HepG2 (cell line): ENCODE measurements around the gene CHRM3. TPM values are rescaled to one million over a fixed set of nuclear protein-coding genes. Genes with fewer than 3 reads are reported as not detected.

ENCODE experiments used
- ATAC-seq: fragments of 200-7000 bp; cut with Tn5 transposase; 3 replicates; pipeline ENCODE4 v1.9.1; 2020; ENCODE audit warnings: mild to moderate bottlenecking, moderate library complexity
- BruUV-seq: library from RNA; stranded (reverse); fragments of 400-500 nt; replicated peaks from 2 replicates; lab custom pipeline; 2021; lab: Mats Ljungman, UMichigan
- CTCF ChIA-PET: fragments of 300-600 bp; formaldehyde crosslinking; extraction: SDS; loops from one replicate; lab custom pipeline; 2021; ENCODE audit warnings: low total read pairs, inconsistent platforms, low intra/inter-chr PET ratio; lab: Yijun Ruan, JAX
- POLR2A ChIA-PET: fragments of 350-600 bp; sonication (Branson Sonifier 250); formaldehyde crosslinking; loops from one replicate; lab custom pipeline; 2020; ENCODE audit warnings: antibody characterized with exemption, inconsistent platforms; lab: Yijun Ruan, JAX
- DNase-seq: peaks from one replicate; pipeline ENCODE4 v3.0.0-alpha.2; 2015; ENCODE audit warnings: low spot score
- FAIRE-seq: peaks from 3 replicates; lab custom pipeline; 2011; peaks lifted over from hg19 to GRCh38; lab: Jason Lieb, UNC
- H2AFZ ChIP-seq: one replicate; pipeline ENCODE4 v1.6.1; 2011; ENCODE audit warnings: low read length, inconsistent platforms
- H3K27ac ChIP-seq: fragments of 300-600 bp; 3 replicates; pipeline ENCODE4 v1.8.0; 2011; ENCODE audit warnings: mixed run types, mild to moderate bottlenecking, mixed read lengths, low read length, inconsistent platforms; ENCODE audit not compliant: insufficient read depth; ENCODE audit errors: extremely low read length
- H3K27me3 ChIP-seq, 2 experiments: fragments of 200-600 bp in 1 of 2; 2 replicates in 1 of 2; 3 replicates in 1 of 2; pipeline versions ENCODE4 v1.6.0 to v1.8.0; 2011; ENCODE audit warnings: low read length in 2 of 2, mild to moderate bottlenecking in 2 of 2, moderate library complexity in 2 of 2, inconsistent platforms in 1 of 2; ENCODE audit not compliant: insufficient read depth in 2 of 2, control insufficient read depth in 1 of 2
- H3K36me3 ChIP-seq, 2 experiments: fragments of 200-600 bp in 1 of 2; replicated peaks in 1 of 2; 2 replicates in 1 of 2; 3 replicates in 1 of 2; pipeline versions ENCODE4 v1.5.1 to v1.8.0; 2011; ENCODE audit warnings: low read length in 2 of 2, inconsistent platforms in 1 of 2; ENCODE audit not compliant: insufficient read depth in 2 of 2, control insufficient read depth in 1 of 2
- H3K4me1 ChIP-seq: 2 replicates; pipeline ENCODE4 v1.5.1; 2012; ENCODE audit warnings: low read length, inconsistent platforms; ENCODE audit not compliant: insufficient read depth
- H3K4me2 ChIP-seq: 2 replicates; pipeline ENCODE4 v1.6.0; 2011; ENCODE audit warnings: low read depth, low read length, inconsistent platforms
- H3K4me3 ChIP-seq, 3 experiments: fragments of 200-600 bp in 1 of 3; sonication (generic), shearing (Covaris generic) in 1 of 3; replicated peaks in 1 of 3; 2 replicates each; pipeline ENCODE4 v1.5.1; 2011 to 2016; ENCODE audit warnings: low read length in 3 of 3, inconsistent platforms in 2 of 3, low read depth in 2 of 3, mild to moderate bottlenecking in 2 of 3, control low read depth in 1 of 3, mixed read lengths in 1 of 3; ENCODE audit not compliant: insufficient read depth in 1 of 3
- H3K79me2 ChIP-seq: one replicate; pipeline ENCODE4 v1.6.1; 2011; ENCODE audit warnings: low read length, inconsistent platforms; ENCODE audit not compliant: insufficient read depth
- H3K9ac ChIP-seq: 2 replicates; pipeline ENCODE4 v1.6.0; 2011; ENCODE audit warnings: mild to moderate bottlenecking, low read depth, low read length, inconsistent platforms; ENCODE audit not compliant: insufficient read depth
- H3K9me3 ChIP-seq: 2 replicates; pipeline ENCODE4 v1.5.1; 2012; ENCODE audit warnings: mild to moderate bottlenecking, low read length
- H4K20me1 ChIP-seq: 2 replicates; pipeline ENCODE4 v1.6.0; 2011; ENCODE audit warnings: inconsistent platforms, mild to moderate bottlenecking, low read length, moderate library complexity; ENCODE audit not compliant: insufficient read depth
- DPF2 ChIP-seq: sonication (generic); formaldehyde crosslinking; IDR thresholded peaks from 2 replicates; pipeline ENCODE4 v1.4.0; 2020; ENCODE audit warnings: mild to moderate bottlenecking, low read depth, missing genetic modification reagents, borderline replicate concordance
- HOXD1 ChIP-seq: sonication (generic); formaldehyde crosslinking; IDR thresholded peaks from 2 replicates; pipeline ENCODE4 v1.5.0; 2020; ENCODE audit warnings: missing genetic modification reagents
- SALL2 ChIP-seq: sonication (generic); formaldehyde crosslinking; IDR thresholded peaks from 2 replicates; pipeline ENCODE4 v1.8.1; 2023; ENCODE audit warnings: mild to moderate bottlenecking, missing genetic modification reagents, inconsistent platforms
- SP5 ChIP-seq: IDR thresholded peaks from 2 replicates; pipeline ENCODE4 v1.6.1; 2016; ENCODE audit warnings: low read depth, borderline replicate concordance
- TOE1 ChIP-seq: sonication (generic); formaldehyde crosslinking; IDR thresholded peaks from 2 replicates; pipeline ENCODE4 v1.4.0; 2020; ENCODE audit warnings: mild to moderate bottlenecking, missing genetic modification reagents
- ZFP1 ChIP-seq: IDR thresholded peaks from 2 replicates; pipeline ENCODE4 v1.6.1; 2016
- ZNF143 ChIP-seq: sonication (generic); formaldehyde crosslinking; IDR thresholded peaks from 2 replicates; pipeline ENCODE4 v1.4.0; 2020; ENCODE audit warnings: missing genetic modification reagents
- ZNF547 ChIP-seq: sonication (generic); formaldehyde crosslinking; IDR thresholded peaks from 2 replicates; pipeline ENCODE4 v1.5.1; 2020; ENCODE audit warnings: mild to moderate bottlenecking, missing genetic modification reagents
- ZNF569 ChIP-seq: sonication (generic); formaldehyde crosslinking; IDR thresholded peaks from 2 replicates; pipeline ENCODE4 v1.5.0; 2020; ENCODE audit warnings: mild to moderate bottlenecking, missing genetic modification reagents, moderate library complexity, borderline replicate concordance
- WGBS: methylation state at CpG from one replicate; pipeline ENCODE4 v1.1.6; 2017; ENCODE audit warnings: low lambda C conversion rate; 5-methylcytosine and 5-hydroxymethylcytosine counted together
- in situ Hi-C: cut with HindIII; loops from 2 replicates; pipeline ENCODE4 v1.10.0; 2017; ENCODE audit warnings: low pct_unique_long_range_greater_than_20kb; ENCODE audit not compliant: extremely low pct_ligation_motif_present
- intact Hi-C: fragments of 100-400 bp; cut with micrococcal nuclease; formaldehyde crosslinking; loops from one replicate; pipeline ENCODE4 v1.10.0; 2022; ENCODE audit not compliant: unreplicated experiment
- polyA plus RNA-seq, 8 experiments: library from polyadenylated mRNA; depleted of rRNA in 3 of 8; stranded (reverse) in 7 of 8; unstranded in 1 of 8; fragments of >200 nt; fragmentation: Illumina TruSeq in 4 of 8; extraction: Trizol in 4 of 8; gene quantifications; 2 replicates each; pipeline versions ENCODE4 v1.2.1 to v1.2.3, GENCODE V29; 2011 to 2016; ENCODE audit warnings: low read depth in 4 of 8, missing spikeins in 1 of 8, mixed read lengths in 1 of 8; ENCODE audit not compliant: insufficient read depth in 1 of 8
- total RNA-seq, 5 experiments: library from RNA; depleted of rRNA; stranded (reverse); fragments of >200 nt; fragmentation: Illumina TruSeq; extraction: Trizol; gene quantifications; 2 replicates each; pipeline ENCODE4 v1.2.3, GENCODE V29; 2016; ENCODE audit warnings: low read depth in 1 of 5
- TF ChIP-seq, protein P1 (sequence below): IDR thresholded peaks from 2 replicates; pipeline ENCODE4 v1.6.1; 2016; ENCODE audit warnings: missing compliant biosample characterization, missing genetic modification reagents, borderline replicate concordance
- TF ChIP-seq, protein P2 (sequence below): sonication (generic); formaldehyde crosslinking; IDR thresholded peaks from 2 replicates; pipeline ENCODE4 v1.9.0; 2021; ENCODE audit warnings: missing genetic modification reagents, mild to moderate bottlenecking, borderline replicate concordance

CHRM3 gene
- total and polyA plus RNA-seq, 2 of the 13 experiments (the other 11 are each of a cell fraction or from before 2014, with no cell fraction given) = not detected

- FAIRE-seq = no peak
- BruUV-seq = no TSS peak
- intact Hi-C loops = no loop called here
- CTCF ChIA-PET = no interaction called here
- Histone ChIP-seq H3K9me3 (peaks cover 31% of the 10 kb centered on the region), H3K36me3 (no peaks in the 10 kb centered on the region), H3K4me2 (no peak overlapping the region), H3K9ac (no peak overlapping the region), H3K79me2 (no peaks in the 10 kb centered on the region), H3K4me1 (no peaks in the 10 kb centered on the region), H3K4me3 (no peak overlapping the region), H3K27ac (no peak overlapping the region), H2AFZ (no peak overlapping the region), H3K27me3 (no peaks in the 10 kb centered on the region), H4K20me1 (no peaks in the 10 kb centered on the region)
- WGBS = 4% methylated on average over 4 of the region's 4 CpGs
- no peak for TF ChIP-seq TOE1 (CRISPR knock-in tag)
- no peak for TF ChIP-seq ZNF569
- TF ChIP-seq ZFP1 = no peak
- TF ChIP-seq, protein P1, sequence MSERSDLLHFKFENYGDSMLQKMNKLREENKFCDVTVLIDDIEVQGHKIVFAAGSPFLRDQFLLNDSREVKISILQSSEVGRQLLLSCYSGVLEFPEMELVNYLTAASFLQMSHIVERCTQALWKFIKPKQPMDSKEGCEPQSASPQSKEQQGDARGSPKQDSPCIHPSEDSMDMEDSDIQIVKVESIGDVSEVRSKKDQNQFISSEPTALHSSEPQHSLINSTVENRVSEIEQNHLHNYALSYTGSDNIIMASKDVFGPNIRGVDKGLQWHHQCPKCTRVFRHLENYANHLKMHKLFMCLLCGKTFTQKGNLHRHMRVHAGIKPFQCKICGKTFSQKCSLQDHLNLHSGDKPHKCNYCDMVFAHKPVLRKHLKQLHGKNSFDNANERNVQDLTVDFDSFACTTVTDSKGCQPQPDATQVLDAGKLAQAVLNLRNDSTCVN = no peak
- TF ChIP-seq DPF2 (CRISPR knock-in tag) = no peak
- TF ChIP-seq, protein P2, sequence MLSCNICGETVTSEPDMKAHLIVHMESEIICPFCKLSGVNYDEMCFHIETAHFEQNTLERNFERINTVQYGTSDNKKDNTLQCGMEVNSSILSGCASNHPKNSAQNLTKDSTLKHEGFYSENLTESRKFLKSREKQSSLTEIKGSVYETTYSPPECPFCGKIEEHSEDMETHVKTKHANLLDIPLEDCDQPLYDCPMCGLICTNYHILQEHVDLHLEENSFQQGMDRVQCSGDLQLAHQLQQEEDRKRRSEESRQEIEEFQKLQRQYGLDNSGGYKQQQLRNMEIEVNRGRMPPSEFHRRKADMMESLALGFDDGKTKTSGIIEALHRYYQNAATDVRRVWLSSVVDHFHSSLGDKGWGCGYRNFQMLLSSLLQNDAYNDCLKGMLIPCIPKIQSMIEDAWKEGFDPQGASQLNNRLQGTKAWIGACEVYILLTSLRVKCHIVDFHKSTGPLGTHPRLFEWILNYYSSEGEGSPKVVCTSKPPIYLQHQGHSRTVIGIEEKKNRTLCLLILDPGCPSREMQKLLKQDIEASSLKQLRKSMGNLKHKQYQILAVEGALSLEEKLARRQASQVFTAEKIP (CRISPR knock-in tag) = no peak
- TF ChIP-seq HOXD1 (CRISPR knock-in tag) = no peak
- no peak for TF ChIP-seq ZNF143 (CRISPR knock-in tag)
- no peak for TF ChIP-seq ZNF547 (CRISPR knock-in tag)
- no peak for TF ChIP-seq SALL2 (CRISPR knock-in tag)
- no peak for TF ChIP-seq SP5
- DNase-seq = no peak
- ATAC-seq = no peak
- POLR2A ChIA-PET = no interaction called here
- in situ Hi-C loops = no loop called here
These were observed 40.6 kb downstream of the CHRM3 start for GRCh38 chr1:239426821-239427475.
